GDM1 (cell line): ENCODE data around the gene EXOSC5.
"Not testable (repeated sequence)": the region's sequence is repeated elsewhere in the genome, so short reads cannot be mapped to it uniquely, and the experiment has no call there.

ENCODE experiments used
- DNase-seq: peaks from one replicate; lab custom pipeline; 2025; lab: John Stamatoyannopoulos, UW

The EXOSC5 gene

GRCh38 chr19:41405776-41406175 is 8.6 kb upstream of the EXOSC5 start:
- DNase-seq = no peak

- DNase-seq = no peak
These were observed 6.2 kb upstream of the EXOSC5 start for GRCh38 chr19:41403181-41403970.

GRCh38 chr19:41402010-41402409 is 4.9 kb upstream of the EXOSC5 start:
- no peak for DNase-seq

GRCh38 chr19:41401483-41401882 is 4.3 kb upstream of the EXOSC5 start:
- no peak for DNase-seq

- DNase-seq = no peak
These were observed 2.4 kb upstream of the EXOSC5 start for GRCh38 chr19:41399525-41399924.

GRCh38 chr19:41399091-41399490 is 1.9 kb upstream of the EXOSC5 start:
- DNase-seq = no peak

GRCh38 chr19:41398598-41398997 is 1.4 kb upstream of the EXOSC5 start:
- no peak for DNase-seq

- no peak for DNase-seq
These were observed 875 bp upstream of the EXOSC5 start for GRCh38 chr19:41398050-41398418.

- no peak for DNase-seq
These were observed 1.8 kb downstream of the EXOSC5 start for GRCh38 chr19:41395355-41395754.

GRCh38 chr19:41392775-41393174 is 4.4 kb downstream of the EXOSC5 start:
- no peak for DNase-seq

GRCh38 chr19:41391618-41392017 is 5.5 kb downstream of the EXOSC5 start:
- no peak for DNase-seq

- DNase-seq = no peak
These were observed 10.7 kb downstream of the EXOSC5 start for GRCh38 chr19:41386442-41386841.

GRCh38 chr19:41384351-41384750 is 12.8 kb downstream of the EXOSC5 start:
- no peak for DNase-seq

GRCh38 chr19:41381536-41381935 is 15.6 kb downstream of the EXOSC5 start:
- not testable (repeated sequence) for DNase-seq

GRCh38 chr19:41377977-41378709 is 19.0 kb downstream of the EXOSC5 start:
- no peak for DNase-seq

- DNase-seq = no peak
These were observed 20.2 kb downstream of the EXOSC5 start for GRCh38 chr19:41376998-41377365.

- no peak for DNase-seq
These were observed 20.7 kb downstream of the EXOSC5 start, which contains the start of gene TMEM91 for GRCh38 chr19:41376241-41376997. TSS of gene TMEM91 (plus strand) at chr19:41376533. CDS start at chr19:41378310, 1,777 bp downstream.

- no peak for DNase-seq
These were observed 23.2 kb downstream of the EXOSC5 start for GRCh38 chr19:41373993-41374392.

- DNase-seq = no peak
These were observed 24.7 kb downstream of the EXOSC5 start for GRCh38 chr19:41372501-41372900.

GRCh38 chr19:41371541-41371940 is 25.6 kb downstream of the EXOSC5 start:
- DNase-seq = no peak

- DNase-seq = not testable (repeated sequence)
These were observed 26.0 kb downstream of the EXOSC5 start for GRCh38 chr19:41371119-41371518.

GRCh38 chr19:41369769-41370168 is 27.4 kb downstream of the EXOSC5 start:
- DNase-seq = no peak

GRCh38 chr19:41367848-41368301 is 29.3 kb downstream of the EXOSC5 start:
- peak; percentile 35 for DNase-seq
